ENCODE measurements around the gene BACE2.

GRCh38 chr21:41295721-41296254 lies 127.8 kb downstream of the BACE2 start:
- TF ChIP-seq CTCF (IDR thresholded peaks at IDR 0.05) = no peak
- TF ChIP-seq JUN (IDR thresholded peaks at IDR 0.05) = no peak
